GM23338 (cell line): Measurements from ENCODE around the gene SCAMP1. TPM values are rescaled to one million over a fixed set of nuclear protein-coding genes. Genes with fewer than 3 reads are reported as not detected.

Experiments
- ATAC-seq: fragments of 200-7000 bp; cut with Tn5 transposase; 3 replicates; pipeline ENCODE4 v1.9.1; 2020
- DNase-seq: peaks from one replicate; pipeline ENCODE4 v3.0.0-alpha.2; 2015; ENCODE audit warnings: low spot score
- H2AFZ ChIP-seq: fragments of 200-600 bp; sonication (generic); 2 replicates; pipeline ENCODE4 v1.8.0; 2016; ENCODE audit warnings: antibody characterized with exemption, mild to moderate bottlenecking, moderate library complexity
- H3F3A ChIP-seq: fragments of 200-600 bp; sonication (generic); replicated peaks from 2 replicates; pipeline ENCODE4 v1.8.0; 2017; ENCODE audit warnings: antibody characterized with exemption, mixed run types, low read depth
- H3K27ac ChIP-seq: fragments of 200-600 bp; sonication (generic); 2 replicates; pipeline ENCODE4 v1.6.1; 2016; ENCODE audit warnings: low read depth
- H3K27me3 ChIP-seq: fragments of 200-600 bp; sonication (generic); 2 replicates; pipeline ENCODE4 v1.8.0; 2016; ENCODE audit warnings: mild to moderate bottlenecking, mixed run types, moderate library complexity; ENCODE audit not compliant: insufficient read depth
- H3K36me3 ChIP-seq: fragments of 200-600 bp; sonication (generic); 2 replicates; pipeline ENCODE4 v1.8.0; 2016; ENCODE audit warnings: mild to moderate bottlenecking; ENCODE audit not compliant: insufficient read depth
- H3K4me1 ChIP-seq: fragments of 200-600 bp; sonication (generic); 2 replicates; pipeline ENCODE4 v1.8.0; 2016; ENCODE audit warnings: mild to moderate bottlenecking, moderate library complexity; ENCODE audit not compliant: insufficient read depth
- H3K4me2 ChIP-seq: fragments of 200-600 bp; sonication (generic); 2 replicates; pipeline ENCODE4 v1.7.1; 2017; ENCODE audit warnings: mixed run types
- H3K4me3 ChIP-seq: fragments of 200-600 bp; sonication (generic); 2 replicates; pipeline ENCODE4 v1.6.1; 2016; ENCODE audit warnings: mixed run types
- H3K79me2 ChIP-seq: fragments of 200-600 bp; sonication (generic); replicated peaks from 2 replicates; pipeline ENCODE4 v1.8.0; 2017; ENCODE audit warnings: mild to moderate bottlenecking; ENCODE audit not compliant: insufficient read depth
- H3K9me2 ChIP-seq: fragments of 200-600 bp; sonication (generic); 2 replicates; pipeline ENCODE4 v1.8.0; 2017; ENCODE audit not compliant: insufficient read depth
- H4K20me1 ChIP-seq: fragments of 200-600 bp; sonication (generic); replicated peaks from 2 replicates; pipeline ENCODE4 v1.8.0; 2017; ENCODE audit warnings: mild to moderate bottlenecking; ENCODE audit not compliant: insufficient read depth
- H3K27ac Mint-ChIP-seq: 2 replicates; pipeline ENCODE4 v1.8.0; 2020; ENCODE audit warnings: inconsistent platforms, mild to moderate bottlenecking, moderate library complexity, mixed read lengths
- H3K27me3 Mint-ChIP-seq: 3 replicates; pipeline ENCODE4 v1.8.0; 2022; ENCODE audit warnings: low read depth, mild to moderate bottlenecking, moderate library complexity, mixed read lengths, inconsistent platforms; ENCODE audit not compliant: insufficient read depth, poor library complexity
- H3K36me3 Mint-ChIP-seq: 3 replicates; pipeline ENCODE4 v1.8.0; 2021; ENCODE audit warnings: low read depth, mild to moderate bottlenecking, inconsistent platforms, moderate library complexity, mixed read lengths
- H3K4me1 Mint-ChIP-seq: 3 replicates; pipeline ENCODE4 v1.8.0; 2020; ENCODE audit warnings: mild to moderate bottlenecking, inconsistent platforms, mixed read lengths
- H3K4me3 Mint-ChIP-seq: 3 replicates; pipeline ENCODE4 v1.8.0; 2021; ENCODE audit warnings: moderate library complexity, mild to moderate bottlenecking, inconsistent platforms, mixed read lengths
- H3K9me3 Mint-ChIP-seq: 3 replicates; pipeline ENCODE4 v1.8.0; 2020; ENCODE audit warnings: moderate library complexity, mild to moderate bottlenecking, inconsistent platforms, mixed read lengths
- CREB1 ChIP-seq: fragments of 250-450 bp; sonication (Bioruptor Pico); IDR thresholded peaks from 2 replicates; pipeline ENCODE4 v1.5.0; 2020; ENCODE audit warnings: low read depth, mild to moderate bottlenecking, moderate library complexity
- CTCF ChIP-seq, 2 experiments: fragments of 200-600 bp in 1 of 2; sonication (generic) in 1 of 2; conservative IDR thresholded peaks; 2 replicates each; pipeline versions ENCODE4 v1.5.1 to v1.6.1; 2016 to 2017; ENCODE audit warnings: antibody characterized with exemption in 2 of 2, low read depth in 2 of 2, mild to moderate bottlenecking in 2 of 2, moderate library complexity in 1 of 2
- EZH2 ChIP-seq: fragments of 200-600 bp; sonication (generic); IDR thresholded peaks from one replicate; pipeline ENCODE4 v1.8.0; 2017; ENCODE audit warnings: antibody characterized with exemption, mild to moderate bottlenecking, low read depth; ENCODE audit not compliant: unreplicated experiment
- EZH2phosphoT487 ChIP-seq: fragments of 200-600 bp; sonication (generic); IDR thresholded peaks from one replicate; pipeline ENCODE4 v1.8.1; 2018; ENCODE audit warnings: antibody characterized with exemption; ENCODE audit not compliant: unreplicated experiment
- JUNB ChIP-seq: IDR thresholded peaks from one replicate; pipeline ENCODE4 v1.6.1; 2016; ENCODE audit warnings: antibody characterized with exemption; ENCODE audit not compliant: unreplicated experiment
- NANOG ChIP-seq: IDR thresholded peaks from 2 replicates; pipeline ENCODE4 v1.6.1; 2016; ENCODE audit warnings: antibody characterized with exemption, borderline replicate concordance
- ZNF114 ChIP-seq: fragments of 250-450 bp; sonication (Bioruptor Pico); IDR thresholded peaks from 2 replicates; pipeline ENCODE4 v1.5.0; 2020; ENCODE audit warnings: mild to moderate bottlenecking, moderate library complexity
- polyA plus RNA-seq: library from polyadenylated mRNA; unstranded; fragments of >200 nt; fragmentation: Nextera tagmentation; extraction: Ambion mirVana; gene quantifications from 2 replicates; pipeline ENCODE4 v1.2.1, GENCODE V29; 2016
- total RNA-seq: library from RNA; depleted of rRNA; stranded (reverse); fragments of >200 nt; shearing (Covaris generic); gene quantifications from 2 replicates; pipeline ENCODE4 v1.2.3, GENCODE V29; 2014

SCAMP1 gene
- total and polyA plus RNA-seq, 2 experiments from 2014 or later, result 26.8 to 53.9 TPM

GRCh38 chr5:78492224-78492623 is 131.8 kb downstream of the SCAMP1 start:
- H3K27me3 Mint-ChIP-seq, result peaks cover 10% of the 10 kb centered on the region
- peaks cover 41% of the 10 kb centered on the region for H3K4me1 Mint-ChIP-seq
- H3F3A ChIP-seq, result no peaks in the 10 kb centered on the region
- H3K4me3 ChIP-seq, result no peak overlapping the region
- H3K36me3 Mint-ChIP-seq, result peaks cover 38% of the 10 kb centered on the region
- H3K9me3 Mint-ChIP-seq, result no peaks in the 10 kb centered on the region
- no peak overlapping the region for H3K27ac ChIP-seq
- H2AFZ ChIP-seq, result no peak overlapping the region
- TF ChIP-seq CTCF (conservative IDR thresholded peaks at IDR 0.05; ENCODE audit: low read depth in 2 of 2), result peak in 1 of 2 experiments; percentile 27; a peak in 2 of 4 replicates
- no peak for TF ChIP-seq EZH2phosphoT487
- peaks cover 23% of the 10 kb centered on the region for H3K4me1 ChIP-seq
- H3K36me3 ChIP-seq, result peaks cover 2% of the 10 kb centered on the region; the same call in 1 of the 2 replicates
- no peak overlapping the region for H3K4me3 Mint-ChIP-seq
- H4K20me1 ChIP-seq, result peaks cover under 1% of the 10 kb centered on the region
- no peak overlapping the region for H3K4me2 ChIP-seq
- peaks cover 14% of the 10 kb centered on the region for H3K79me2 ChIP-seq
- peaks cover 10% of the 10 kb centered on the region; the same call in 1 of the 2 replicates for H3K9me2 ChIP-seq
- DNase-seq, result no peak
- no peaks in the 10 kb centered on the region for H3K27me3 ChIP-seq
- no peak for ATAC-seq
- peak overlapping the region; percentile 55; the same call in 1 of the 2 replicates for H3K27ac Mint-ChIP-seq

GRCh38 chr5:78492650-78493049 is 132.2 kb downstream of the SCAMP1 start:
- Mint-ChIP-seq H3K4me3 (no peak overlapping the region), H3K4me1 (peaks cover 43% of the 10 kb centered on the region), H3K36me3 (peaks cover 34% of the 10 kb centered on the region), H3K9me3 (no peaks in the 10 kb centered on the region), H3K27me3 (peaks cover 10% of the 10 kb centered on the region), H3K27ac (no peak overlapping the region)
- Histone ChIP-seq H3K36me3 (peaks cover 2% of the 10 kb centered on the region; the same call in 1 of the 2 replicates), H3K27me3 (no peaks in the 10 kb centered on the region), H3K79me2 (peaks cover 19% of the 10 kb centered on the region), H4K20me1 (peaks cover 4% of the 10 kb centered on the region), H3F3A (no peaks in the 10 kb centered on the region), H3K4me1 (peaks cover 27% of the 10 kb centered on the region), H3K4me2 (no peak overlapping the region), H3K27ac (no peak overlapping the region), H2AFZ (no peak overlapping the region), H3K9me2 (peaks cover 10% of the 10 kb centered on the region; the same call in 1 of the 2 replicates), H3K4me3 (no peak overlapping the region)
- DNase-seq (no peak), ATAC-seq (no peak)
- TF ChIP-seq CREB1 (CRISPR knock-in tag) (no peak), NANOG (no peak), EZH2 (no peak), JUNB (no peak), CTCF (conservative IDR thresholded peaks at IDR 0.05; ENCODE audit: low read depth in 2 of 2) (no peak), ZNF114 (CRISPR knock-in tag) (no peak)
